ENCODE measurements around the gene GREB1.

The GREB1 gene

GRCh38 chr2:11678306-11678960 is 144.6 kb downstream of the GREB1 start:
- Histone ChIP-seq H3K4me3 (ENCODE audit: low read depth in 1 of 2, low read length in 2 of 2) (no peak overlapping the region), H3K9me3 (ENCODE audit: control insufficient read depth in 1 of 2, low read length in 2 of 2) (peaks cover 0 to 4% of the 10 kb centered on the region in 2 donors), H3K4me1 (ENCODE audit: control insufficient read depth in 1 of 2, insufficient read depth in 2 of 2, low read length in 2 of 2) (no peaks in the 10 kb centered on the region), H3K36me3 (ENCODE audit: control insufficient read depth in 1 of 2, insufficient read depth in 2 of 2, low read length in 2 of 2) (no peaks in the 10 kb centered on the region), H3K27ac (ENCODE audit: low read length) (no peak overlapping the region), H3K27me3 (ENCODE audit: low read depth, low read length) (peaks cover 9% of the 10 kb centered on the region)

- H3K4me1 ChIP-seq (ENCODE audit: control insufficient read depth in 1 of 2, insufficient read depth in 2 of 2, low read length in 2 of 2): no peaks in the 10 kb centered on the region
- no peak overlapping the region for H3K4me3 ChIP-seq (ENCODE audit: low read depth in 1 of 2, low read length in 2 of 2)
- no peaks in the 10 kb centered on the region for H3K36me3 ChIP-seq (ENCODE audit: control insufficient read depth in 1 of 2, insufficient read depth in 2 of 2, low read length in 2 of 2)
- H3K9me3 ChIP-seq (ENCODE audit: control insufficient read depth in 1 of 2, low read length in 2 of 2): peaks cover 0 to 4% of the 10 kb centered on the region in 2 donors
- H3K27ac ChIP-seq (ENCODE audit: low read length): no peak overlapping the region
- peaks cover 14% of the 10 kb centered on the region for H3K27me3 ChIP-seq (ENCODE audit: low read depth, low read length)
Measured at GRCh38 chr2:11679016-11679415, 145.2 kb downstream of the GREB1 start.

- H3K4me1 ChIP-seq (ENCODE audit: control insufficient read depth in 1 of 2, insufficient read depth in 2 of 2, low read length in 2 of 2): no peaks in the 10 kb centered on the region
- H3K27ac ChIP-seq (ENCODE audit: low read length): no peak overlapping the region
- peaks cover 14% of the 10 kb centered on the region for H3K27me3 ChIP-seq (ENCODE audit: low read depth, low read length)
- H3K4me3 ChIP-seq (ENCODE audit: low read depth in 1 of 2, low read length in 2 of 2): no peak overlapping the region
- no peaks in the 10 kb centered on the region for H3K36me3 ChIP-seq (ENCODE audit: control insufficient read depth in 1 of 2, insufficient read depth in 2 of 2, low read length in 2 of 2)
- peaks cover 0 to 4% of the 10 kb centered on the region in 2 donors for H3K9me3 ChIP-seq (ENCODE audit: control insufficient read depth in 1 of 2, low read length in 2 of 2)
Measured at GRCh38 chr2:11679486-11680181, 145.8 kb downstream of the GREB1 start.

GRCh38 chr2:11680182-11680900 is 146.5 kb downstream of the GREB1 start:
- Histone ChIP-seq H3K4me3 (ENCODE audit: low read depth in 1 of 2, low read length in 2 of 2) (no peak overlapping the region), H3K9me3 (ENCODE audit: control insufficient read depth in 1 of 2, low read length in 2 of 2) (peaks cover 0 to 4% of the 10 kb centered on the region in 2 donors), H3K27ac (ENCODE audit: low read length) (no peak overlapping the region), H3K36me3 (ENCODE audit: control insufficient read depth in 1 of 2, insufficient read depth in 2 of 2, low read length in 2 of 2) (no peaks in the 10 kb centered on the region), H3K4me1 (ENCODE audit: control insufficient read depth in 1 of 2, insufficient read depth in 2 of 2, low read length in 2 of 2) (no peaks in the 10 kb centered on the region), H3K27me3 (ENCODE audit: low read depth, low read length) (peaks cover 14% of the 10 kb centered on the region)

- Histone ChIP-seq H3K27ac (ENCODE audit: low read length) (no peak overlapping the region), H3K4me1 (ENCODE audit: control insufficient read depth in 1 of 2, insufficient read depth in 2 of 2, low read length in 2 of 2) (no peaks in the 10 kb centered on the region), H3K36me3 (ENCODE audit: control insufficient read depth in 1 of 2, insufficient read depth in 2 of 2, low read length in 2 of 2) (no peaks in the 10 kb centered on the region), H3K27me3 (ENCODE audit: low read depth, low read length) (peaks cover 14% of the 10 kb centered on the region), H3K4me3 (ENCODE audit: low read depth in 1 of 2, low read length in 2 of 2) (no peak overlapping the region), H3K9me3 (ENCODE audit: control insufficient read depth in 1 of 2, low read length in 2 of 2) (no peaks in the 10 kb centered on the region)
Measured at GRCh38 chr2:11680901-11681721, 147.3 kb downstream of the GREB1 start.

DNA sequence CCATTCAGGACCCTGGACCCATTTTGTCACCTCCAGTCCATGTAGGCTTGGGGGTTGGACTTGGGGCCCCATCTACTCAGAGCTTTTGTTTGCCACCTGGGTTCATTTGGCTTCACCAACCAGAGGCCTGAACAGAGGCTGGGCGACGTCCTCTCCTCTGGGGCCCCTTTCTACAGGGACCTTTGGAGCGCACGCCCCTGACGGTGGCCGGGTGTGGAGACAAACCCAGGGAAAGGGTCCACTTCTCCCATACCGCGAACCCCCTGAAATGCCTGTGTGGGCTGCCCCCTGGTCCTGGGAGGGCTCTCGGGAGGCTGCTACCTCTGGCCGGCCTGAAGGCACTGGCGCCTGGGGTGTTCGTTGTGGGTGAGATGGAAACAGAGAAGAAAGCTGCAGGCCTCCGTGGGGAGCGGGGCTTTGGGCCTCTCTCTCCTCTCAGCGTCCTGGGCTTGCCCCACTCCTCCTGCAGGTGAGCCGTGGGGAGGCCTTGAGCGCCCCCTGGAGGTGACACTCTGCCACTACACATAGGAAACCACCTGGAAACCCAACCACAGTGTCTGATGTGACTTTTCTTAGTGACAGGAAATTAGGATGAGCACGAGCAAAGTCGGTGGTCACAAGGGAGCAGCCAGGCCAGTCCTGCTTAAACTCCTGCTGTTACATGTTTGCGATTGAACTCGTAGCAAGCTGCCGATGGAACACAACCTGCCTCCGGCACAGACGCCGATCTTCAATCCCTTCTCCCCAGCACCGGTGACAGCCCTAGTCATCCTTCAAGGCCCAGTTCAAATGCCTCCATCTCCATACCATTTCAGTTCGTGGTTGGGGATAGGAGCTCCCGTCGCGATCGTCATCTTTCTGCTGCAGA is 148.1 kb downstream of the GREB1 start:
- H3K9me3 ChIP-seq (ENCODE audit: control insufficient read depth in 1 of 2, low read length in 2 of 2): no peaks in the 10 kb centered on the region
- H3K4me3 ChIP-seq (ENCODE audit: low read depth in 1 of 2, low read length in 2 of 2): no peak overlapping the region
- no peaks in the 10 kb centered on the region for H3K36me3 ChIP-seq (ENCODE audit: control insufficient read depth in 1 of 2, insufficient read depth in 2 of 2, low read length in 2 of 2)
- peaks cover 9% of the 10 kb centered on the region for H3K27me3 ChIP-seq (ENCODE audit: low read depth, low read length)
- no peak overlapping the region for H3K27ac ChIP-seq (ENCODE audit: low read length)
- H3K4me1 ChIP-seq (ENCODE audit: control insufficient read depth in 1 of 2, insufficient read depth in 2 of 2, low read length in 2 of 2): no peaks in the 10 kb centered on the region

DNA sequence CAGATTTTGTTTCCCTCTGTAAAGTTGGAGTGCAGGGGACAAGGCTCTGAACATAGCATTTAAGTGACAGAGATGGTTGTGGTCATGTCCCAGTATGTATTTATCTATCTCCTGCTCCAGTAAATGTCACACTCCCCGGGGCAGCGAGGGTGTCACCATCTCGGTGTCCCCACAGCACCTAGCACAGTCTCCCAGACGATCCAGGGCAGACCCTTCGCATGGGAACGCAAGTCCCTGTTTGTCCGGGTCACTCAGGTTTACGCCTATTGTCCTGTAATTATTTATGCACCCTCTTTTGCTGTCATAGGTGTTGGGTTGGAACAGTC is 148.7 kb downstream of the GREB1 start:
- H3K27ac ChIP-seq (ENCODE audit: low read length): no peak overlapping the region
- H3K4me3 ChIP-seq (ENCODE audit: low read depth in 1 of 2, low read length in 2 of 2): no peak overlapping the region
- H3K9me3 ChIP-seq (ENCODE audit: control insufficient read depth in 1 of 2, low read length in 2 of 2): no peaks in the 10 kb centered on the region
- no peaks in the 10 kb centered on the region for H3K36me3 ChIP-seq (ENCODE audit: control insufficient read depth in 1 of 2, insufficient read depth in 2 of 2, low read length in 2 of 2)
- peaks cover 8% of the 10 kb centered on the region for H3K27me3 ChIP-seq (ENCODE audit: low read depth, low read length)
- H3K4me1 ChIP-seq (ENCODE audit: control insufficient read depth in 1 of 2, insufficient read depth in 2 of 2, low read length in 2 of 2): no peaks in the 10 kb centered on the region

- Histone ChIP-seq H3K4me1 (ENCODE audit: control insufficient read depth in 1 of 2, insufficient read depth in 2 of 2, low read length in 2 of 2) (no peaks in the 10 kb centered on the region), H3K27me3 (ENCODE audit: low read depth, low read length) (peaks cover 8% of the 10 kb centered on the region), H3K4me3 (ENCODE audit: low read depth in 1 of 2, low read length in 2 of 2) (no peak overlapping the region), H3K36me3 (ENCODE audit: control insufficient read depth in 1 of 2, insufficient read depth in 2 of 2, low read length in 2 of 2) (no peaks in the 10 kb centered on the region), H3K27ac (ENCODE audit: low read length) (no peak overlapping the region), H3K9me3 (ENCODE audit: control insufficient read depth in 1 of 2, low read length in 2 of 2) (no peaks in the 10 kb centered on the region)
Measured at GRCh38 chr2:11683476-11683875, 149.6 kb downstream of the GREB1 start.

- H3K9me3 ChIP-seq (ENCODE audit: control insufficient read depth in 1 of 2, low read length in 2 of 2): no peaks in the 10 kb centered on the region
- peaks cover 0 to 4% of the 10 kb centered on the region in 2 donors for H3K4me1 ChIP-seq (ENCODE audit: control insufficient read depth in 1 of 2, insufficient read depth in 2 of 2, low read length in 2 of 2)
- H3K36me3 ChIP-seq (ENCODE audit: control insufficient read depth in 1 of 2, insufficient read depth in 2 of 2, low read length in 2 of 2): no peaks in the 10 kb centered on the region
- peaks cover 8% of the 10 kb centered on the region for H3K27me3 ChIP-seq (ENCODE audit: low read depth, low read length)
- no peak overlapping the region for H3K4me3 ChIP-seq (ENCODE audit: low read depth in 1 of 2, low read length in 2 of 2)
- no peak overlapping the region for H3K27ac ChIP-seq (ENCODE audit: low read length)
Measured at GRCh38 chr2:11683966-11684365, 150.1 kb downstream of the GREB1 start.

GRCh38 chr2:11684894-11685460 is 151.1 kb downstream of the GREB1 start:
- Histone ChIP-seq H3K9me3 (ENCODE audit: control insufficient read depth in 1 of 2, low read length in 2 of 2) (no peaks in the 10 kb centered on the region), H3K27ac (ENCODE audit: low read length) (no peak overlapping the region), H3K4me3 (ENCODE audit: low read depth in 1 of 2, low read length in 2 of 2) (no peak overlapping the region), H3K4me1 (ENCODE audit: control insufficient read depth in 1 of 2, insufficient read depth in 2 of 2, low read length in 2 of 2) (peaks cover 0 to 6% of the 10 kb centered on the region in 2 donors), H3K27me3 (ENCODE audit: low read depth, low read length) (peaks cover 8% of the 10 kb centered on the region), H3K36me3 (ENCODE audit: control insufficient read depth in 1 of 2, insufficient read depth in 2 of 2, low read length in 2 of 2) (no peaks in the 10 kb centered on the region)
